Bronchial epithelial cell (primary cell): Measurements from ENCODE around the gene SMARCB1. TPM values are rescaled to one million over a fixed set of nuclear protein-coding genes. Genes with fewer than 3 reads are reported as not detected.
A peak's percentile ranks its signal among the peaks of the same experiment; 100 is the strongest.

Experiments used
- DNase-seq: peaks from one replicate; pipeline ENCODE4 v3.0.0-alpha.2; 2010; ENCODE audit warnings: low read depth
- FAIRE-seq: peaks from 2 replicates; lab custom pipeline; 2011; peaks lifted over from hg19 to GRCh38; lab: Jason Lieb, UNC
- H3K27me3 ChIP-seq: 2 replicates; pipeline ENCODE4 v1.5.1; 2011; ENCODE audit warnings: low read length; ENCODE audit not compliant: control insufficient read depth, insufficient read depth
- H3K36me3 ChIP-seq: 2 replicates; pipeline ENCODE4 v1.5.1; 2011; ENCODE audit warnings: low read length; ENCODE audit not compliant: control insufficient read depth, insufficient read depth
- H3K4me3 ChIP-seq: 2 replicates; pipeline ENCODE4 v1.5.1; 2011; ENCODE audit warnings: mild to moderate bottlenecking, low read depth, low read length, control low read depth
- total RNA-seq: library from RNA; depleted of rRNA; stranded (reverse); fragments of >200 nt; gene quantifications from 2 replicates; pipeline ENCODE4 v1.2.1, GENCODE V29; 2014
- TF ChIP-seq, protein P1 (sequence below): IDR thresholded peaks from 2 replicates; pipeline ENCODE4 v1.5.1; 2011; ENCODE audit warnings: mild to moderate bottlenecking, moderate library complexity, low read length, control low read depth, inconsistent platforms; ENCODE audit not compliant: insufficient read depth, severe bottlenecking

Gene SMARCB1
- total RNA-seq, 1 donor from 2014 or later = 19.5 TPM

DNA sequence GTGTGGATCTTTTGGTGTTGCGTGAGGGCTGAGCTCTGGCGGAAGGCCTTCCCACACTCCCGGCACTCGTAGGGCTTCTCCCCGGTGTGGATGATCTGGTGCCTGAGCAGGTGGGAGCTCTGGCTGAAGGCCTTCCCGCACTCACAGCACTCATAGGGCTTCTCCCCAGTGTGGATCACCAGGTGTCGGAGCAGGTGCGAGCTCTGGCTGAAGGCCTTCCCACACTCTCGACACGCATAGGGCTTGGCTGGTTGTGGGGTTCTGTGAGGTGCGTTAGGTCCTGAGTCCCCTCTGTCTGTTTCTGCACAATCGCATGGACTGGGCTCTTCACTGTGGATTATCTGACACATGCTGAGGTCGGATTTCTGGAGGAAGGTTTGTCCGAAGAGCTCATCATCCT, 42.3 kb upstream of the SMARCB1 start:
- TF ChIP-seq, protein P1, sequence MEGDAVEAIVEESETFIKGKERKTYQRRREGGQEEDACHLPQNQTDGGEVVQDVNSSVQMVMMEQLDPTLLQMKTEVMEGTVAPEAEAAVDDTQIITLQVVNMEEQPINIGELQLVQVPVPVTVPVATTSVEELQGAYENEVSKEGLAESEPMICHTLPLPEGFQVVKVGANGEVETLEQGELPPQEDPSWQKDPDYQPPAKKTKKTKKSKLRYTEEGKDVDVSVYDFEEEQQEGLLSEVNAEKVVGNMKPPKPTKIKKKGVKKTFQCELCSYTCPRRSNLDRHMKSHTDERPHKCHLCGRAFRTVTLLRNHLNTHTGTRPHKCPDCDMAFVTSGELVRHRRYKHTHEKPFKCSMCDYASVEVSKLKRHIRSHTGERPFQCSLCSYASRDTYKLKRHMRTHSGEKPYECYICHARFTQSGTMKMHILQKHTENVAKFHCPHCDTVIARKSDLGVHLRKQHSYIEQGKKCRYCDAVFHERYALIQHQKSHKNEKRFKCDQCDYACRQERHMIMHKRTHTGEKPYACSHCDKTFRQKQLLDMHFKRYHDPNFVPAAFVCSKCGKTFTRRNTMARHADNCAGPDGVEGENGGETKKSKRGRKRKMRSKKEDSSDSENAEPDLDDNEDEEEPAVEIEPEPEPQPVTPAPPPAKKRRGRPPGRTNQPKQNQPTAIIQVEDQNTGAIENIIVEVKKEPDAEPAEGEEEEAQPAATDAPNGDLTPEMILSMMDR = no peak
- no peak overlapping the region for H3K4me3 ChIP-seq
- DNase-seq (no peak), FAIRE-seq (no peak)
- peaks cover 4% of the 10 kb centered on the region for H3K36me3 ChIP-seq
- no peaks in the 10 kb centered on the region for H3K27me3 ChIP-seq

DNA sequence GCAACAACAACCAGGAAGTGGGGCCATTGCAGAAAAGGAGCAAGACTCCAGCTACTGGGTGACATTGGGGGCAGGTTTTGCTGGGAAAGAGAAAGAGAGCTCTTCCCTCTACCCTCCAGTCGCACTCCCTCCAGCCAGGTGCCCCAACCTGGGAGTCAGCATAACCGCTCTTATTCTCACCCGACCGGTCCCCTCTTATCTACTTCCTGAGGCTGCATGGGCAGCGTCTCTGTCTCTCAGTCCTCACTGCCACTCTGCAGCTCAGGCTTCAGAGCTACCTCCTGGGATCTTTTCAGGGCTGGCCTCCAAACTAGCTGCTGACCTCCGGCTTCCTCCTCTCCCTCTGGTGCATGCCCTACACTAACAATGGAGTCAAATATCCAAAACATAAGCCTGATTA, 41.0 kb upstream of the SMARCB1 start:
- DNase-seq (no peak), FAIRE-seq (no peak)
- Histone ChIP-seq H3K4me3 (no peak overlapping the region), H3K36me3 (peaks cover 4% of the 10 kb centered on the region), H3K27me3 (no peaks in the 10 kb centered on the region)
- TF ChIP-seq, protein P1 = no peak

DNA sequence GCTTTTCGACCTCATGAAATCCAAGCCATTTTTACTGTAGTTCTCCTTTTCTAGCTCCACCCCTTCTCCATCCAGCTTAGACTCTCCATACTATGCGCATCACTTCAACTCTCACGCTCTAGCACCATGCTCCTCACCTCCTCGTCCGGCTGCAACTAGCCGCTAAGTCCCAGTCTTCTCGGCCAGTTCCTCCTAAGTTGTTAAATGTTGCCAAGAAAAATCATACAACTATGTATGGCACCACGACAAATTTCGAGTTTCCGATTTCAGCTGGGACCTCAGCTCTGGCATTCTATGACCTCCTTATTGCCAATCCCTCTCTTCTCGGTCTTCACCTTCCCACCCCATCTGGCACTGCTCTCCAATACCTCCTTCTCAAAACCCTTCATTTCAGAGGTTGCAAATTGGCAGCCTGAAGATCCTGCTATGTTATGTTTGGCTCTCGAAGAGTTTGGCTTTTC, 36.9 kb upstream of the SMARCB1 start:
- peak overlapping the region; percentile 2 for H3K4me3 ChIP-seq
- DNase-seq = no peak
- FAIRE-seq = no peak

DNA sequence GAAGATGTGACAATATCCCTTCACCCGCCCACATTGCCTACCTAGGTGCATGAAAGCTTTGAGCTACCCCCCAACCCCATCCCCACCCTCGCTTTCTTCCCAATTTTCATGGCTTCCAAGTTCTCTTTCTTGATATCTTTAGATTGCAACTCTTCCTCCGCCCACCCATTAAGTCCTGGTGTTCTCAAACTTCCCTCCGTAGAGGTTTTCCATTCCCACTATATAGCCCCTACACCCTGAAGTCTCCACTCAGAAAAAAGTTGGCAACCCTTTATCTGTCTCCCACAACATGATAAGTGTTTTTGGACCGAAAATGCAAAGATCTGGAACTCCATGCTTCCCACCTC, 36.4 kb upstream of the SMARCB1 start:
- Histone ChIP-seq H3K4me3 (peak overlapping the region; percentile 70), H3K36me3 (no peaks in the 10 kb centered on the region), H3K27me3 (no peaks in the 10 kb centered on the region)
- TF ChIP-seq, protein P1 = no peak
- FAIRE-seq = no peak
- no peak for DNase-seq

More for the DNA sequence above, 36.9 kb upstream of the SMARCB1 start:
- no peaks in the 10 kb centered on the region for H3K27me3 ChIP-seq
- TF ChIP-seq, protein P1 = no peak
- no peaks in the 10 kb centered on the region for H3K36me3 ChIP-seq

DNA sequence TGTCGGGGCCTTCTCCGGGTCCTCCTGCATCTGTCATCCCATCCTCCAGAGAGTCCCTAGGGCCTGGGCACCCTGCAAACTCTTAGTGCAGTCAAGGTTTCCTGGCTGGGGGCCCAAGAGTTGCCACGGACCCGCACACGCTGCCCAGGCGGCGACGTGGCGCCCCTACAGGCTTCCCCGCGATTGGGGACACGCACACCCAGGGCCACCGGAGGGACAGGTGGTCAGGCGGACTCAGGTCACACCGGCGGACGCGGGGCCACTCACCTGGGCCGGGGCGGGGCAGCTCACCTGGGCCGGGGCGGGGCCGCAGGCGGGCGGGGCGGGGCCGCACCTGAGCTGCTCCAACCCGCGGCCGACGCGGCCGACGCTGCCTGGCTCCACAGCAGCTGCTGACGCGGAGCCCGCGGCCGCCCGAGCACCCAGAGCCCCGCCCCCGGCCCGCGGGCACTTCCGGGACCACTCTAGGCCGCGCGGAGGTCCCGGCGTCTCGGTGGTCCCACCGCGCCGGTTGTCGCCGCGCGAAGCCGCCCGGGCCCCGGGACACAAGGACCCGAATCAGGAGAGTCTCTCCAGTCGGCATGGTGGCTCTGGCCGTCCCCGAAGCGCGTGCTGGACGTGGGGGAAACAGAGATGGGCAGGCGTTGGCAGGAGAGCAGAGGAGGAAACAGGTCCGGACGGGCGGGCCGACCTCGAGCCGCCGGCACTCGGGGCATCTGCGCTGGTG, 35.9 kb upstream of the SMARCB1 start, which contains the start of gene ZNF70:
ZNF70 (minus strand) TSS at position 399 of the 727 bp plus-strand sequence. CDS start 5,972 bp downstream, outside the sequence.
- H3K36me3 ChIP-seq = no peaks in the 10 kb centered on the region
- DNase-seq = peak; percentile 65
- FAIRE-seq = no peak
- H3K4me3 ChIP-seq = peak within 1 kb of the TSS; percentile 70
- TF ChIP-seq, protein P1 = no peak
- no peaks in the 10 kb centered on the region for H3K27me3 ChIP-seq
